ENCODE measurements around the gene SDK1.
A peak's percentile ranks its signal among the peaks of the same experiment; 100 is the strongest.

The SDK1 gene

GRCh38 chr7:4200546-4201094, 899.6 kb downstream of the SDK1 start:
- peaks cover 0 to 12% of the 10 kb centered on the region in 2 donors for H3K9me3 ChIP-seq (ENCODE audit: control insufficient read depth in 2 of 2, low read length in 2 of 2)
- no peak overlapping the region for H3K9ac ChIP-seq (ENCODE audit: low read length in 2 of 2)
- H3K4me3 ChIP-seq (ENCODE audit: low read length in 2 of 2) = no peak overlapping the region
- H3K4me1 ChIP-seq (ENCODE audit: control insufficient read depth, insufficient read depth, low read length) = no peaks in the 10 kb centered on the region
- no peak overlapping the region for H3K27ac ChIP-seq (ENCODE audit: low read length)
- H3K36me3 ChIP-seq (ENCODE audit: control insufficient read depth in 2 of 2, insufficient read depth in 2 of 2, low read length in 2 of 2) = no peaks in the 10 kb centered on the region
- no peaks in the 10 kb centered on the region for H3K27me3 ChIP-seq (ENCODE audit: control insufficient read depth in 1 of 2, insufficient read depth in 2 of 2, low read length in 2 of 2)

GRCh38 chr7:4201566-4201965, 900.5 kb downstream of the SDK1 start:
- Histone ChIP-seq H3K27me3 (ENCODE audit: control insufficient read depth in 1 of 2, insufficient read depth in 2 of 2, low read length in 2 of 2) (no peaks in the 10 kb centered on the region), H3K36me3 (ENCODE audit: control insufficient read depth in 2 of 2, insufficient read depth in 2 of 2, low read length in 2 of 2) (no peaks in the 10 kb centered on the region), H3K9me3 (ENCODE audit: control insufficient read depth in 2 of 2, low read length in 2 of 2) (peaks cover 0 to 12% of the 10 kb centered on the region in 2 donors), H3K4me1 (ENCODE audit: control insufficient read depth, insufficient read depth, low read length) (no peaks in the 10 kb centered on the region), H3K4me3 (ENCODE audit: low read length in 2 of 2) (no peak overlapping the region), H3K27ac (ENCODE audit: low read length) (no peak overlapping the region), H3K9ac (ENCODE audit: low read length in 2 of 2) (no peak overlapping the region)

GRCh38 chr7:4202154-4202736, 901.2 kb downstream of the SDK1 start:
- H3K9me3 ChIP-seq (ENCODE audit: control insufficient read depth in 2 of 2, low read length in 2 of 2) = peaks cover 0 to 12% of the 10 kb centered on the region in 2 donors
- H3K27me3 ChIP-seq (ENCODE audit: control insufficient read depth in 1 of 2, insufficient read depth in 2 of 2, low read length in 2 of 2) = no peaks in the 10 kb centered on the region
- H3K4me3 ChIP-seq (ENCODE audit: low read length in 2 of 2) = no peak overlapping the region
- no peaks in the 10 kb centered on the region for H3K4me1 ChIP-seq (ENCODE audit: control insufficient read depth, insufficient read depth, low read length)
- no peak overlapping the region for H3K9ac ChIP-seq (ENCODE audit: low read length in 2 of 2)
- H3K27ac ChIP-seq (ENCODE audit: low read length) = no peak overlapping the region
- no peaks in the 10 kb centered on the region for H3K36me3 ChIP-seq (ENCODE audit: control insufficient read depth in 2 of 2, insufficient read depth in 2 of 2, low read length in 2 of 2)

GRCh38 chr7:4202954-4203353, 901.9 kb downstream of the SDK1 start:
- Histone ChIP-seq H3K4me1 (ENCODE audit: control insufficient read depth, insufficient read depth, low read length) (no peaks in the 10 kb centered on the region), H3K9me3 (ENCODE audit: control insufficient read depth in 2 of 2, low read length in 2 of 2) (peaks cover 0 to 12% of the 10 kb centered on the region in 2 donors), H3K36me3 (ENCODE audit: control insufficient read depth in 2 of 2, insufficient read depth in 2 of 2, low read length in 2 of 2) (no peaks in the 10 kb centered on the region), H3K9ac (ENCODE audit: low read length in 2 of 2) (no peak overlapping the region), H3K27ac (ENCODE audit: low read length) (no peak overlapping the region), H3K27me3 (ENCODE audit: control insufficient read depth in 1 of 2, insufficient read depth in 2 of 2, low read length in 2 of 2) (no peaks in the 10 kb centered on the region), H3K4me3 (ENCODE audit: low read length in 2 of 2) (no peak overlapping the region)

DNA sequence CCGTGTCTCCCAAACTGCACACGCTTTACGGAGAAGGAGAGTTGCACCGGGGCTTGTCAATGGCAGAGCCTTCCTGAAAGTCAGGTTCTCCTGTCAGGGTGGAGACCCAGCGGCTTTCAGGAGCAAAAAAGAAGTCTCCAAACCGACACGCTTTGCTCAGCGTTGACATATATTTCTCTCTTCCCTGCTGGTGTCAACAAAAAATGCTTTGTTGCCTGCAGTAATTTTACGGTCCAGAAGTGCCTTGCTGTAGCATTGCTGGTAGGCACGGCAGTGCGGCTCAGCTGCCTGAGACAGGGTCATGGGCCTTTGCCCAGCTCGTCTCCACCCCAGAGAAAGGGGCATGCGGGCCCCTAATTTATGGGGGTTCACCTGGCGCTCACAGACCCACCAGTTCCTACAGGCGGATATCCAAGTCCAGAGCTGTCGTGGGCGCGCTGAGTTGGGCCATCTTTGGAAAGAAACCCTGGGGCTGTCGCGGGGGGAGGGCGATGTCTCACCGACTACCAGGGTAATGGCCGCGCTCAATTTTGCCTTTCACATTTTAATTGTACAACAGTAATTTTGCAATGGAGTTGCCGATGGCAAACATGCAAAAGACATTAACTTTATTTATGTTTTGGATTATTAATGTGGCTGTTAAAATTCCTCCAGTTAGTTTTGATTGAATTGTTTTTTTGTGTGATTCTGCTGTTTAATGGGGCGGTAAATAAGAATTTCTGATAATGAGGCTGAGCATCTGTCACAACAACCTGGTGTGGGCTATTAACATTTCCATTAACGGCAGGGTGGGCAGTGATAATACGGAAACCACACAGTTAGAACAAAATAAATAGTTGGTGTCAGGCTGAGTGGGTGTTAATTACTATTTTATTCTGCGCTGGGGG, 902.8 kb downstream of the SDK1 start:
- Histone ChIP-seq H3K27ac (ENCODE audit: low read length) (no peak overlapping the region), H3K4me3 (ENCODE audit: low read length in 2 of 2) (no peak overlapping the region), H3K9ac (ENCODE audit: low read length in 2 of 2) (no peak overlapping the region), H3K36me3 (ENCODE audit: control insufficient read depth in 2 of 2, insufficient read depth in 2 of 2, low read length in 2 of 2) (no peaks in the 10 kb centered on the region), H3K27me3 (ENCODE audit: control insufficient read depth in 1 of 2, insufficient read depth in 2 of 2, low read length in 2 of 2) (no peaks in the 10 kb centered on the region), H3K9me3 (ENCODE audit: control insufficient read depth in 2 of 2, low read length in 2 of 2) (peaks cover 0 to 12% of the 10 kb centered on the region in 2 donors), H3K4me1 (ENCODE audit: control insufficient read depth, insufficient read depth, low read length) (no peaks in the 10 kb centered on the region)

GRCh38 chr7:4204513-4205165, 903.6 kb downstream of the SDK1 start:
- Histone ChIP-seq H3K9ac (ENCODE audit: low read length in 2 of 2) (no peak overlapping the region), H3K9me3 (ENCODE audit: control insufficient read depth in 2 of 2, low read length in 2 of 2) (peaks cover 0 to 12% of the 10 kb centered on the region in 2 donors), H3K4me1 (ENCODE audit: control insufficient read depth, insufficient read depth, low read length) (no peaks in the 10 kb centered on the region), H3K27me3 (ENCODE audit: control insufficient read depth in 1 of 2, insufficient read depth in 2 of 2, low read length in 2 of 2) (no peaks in the 10 kb centered on the region), H3K36me3 (ENCODE audit: control insufficient read depth in 2 of 2, insufficient read depth in 2 of 2, low read length in 2 of 2) (no peaks in the 10 kb centered on the region), H3K4me3 (ENCODE audit: low read length in 2 of 2) (peak overlapping the region in 1 of 2 donors; percentile 47), H3K27ac (ENCODE audit: low read length) (no peak overlapping the region)

- H3K9me3 ChIP-seq (ENCODE audit: control insufficient read depth in 2 of 2, low read length in 2 of 2) = peaks cover 0 to 2% of the 10 kb centered on the region in 2 donors
- H3K9ac ChIP-seq (ENCODE audit: low read length in 2 of 2) = no peak overlapping the region
- H3K27ac ChIP-seq (ENCODE audit: low read length) = no peak overlapping the region
- H3K36me3 ChIP-seq (ENCODE audit: control insufficient read depth in 2 of 2, insufficient read depth in 2 of 2, low read length in 2 of 2) = no peaks in the 10 kb centered on the region
- no peaks in the 10 kb centered on the region for H3K27me3 ChIP-seq (ENCODE audit: control insufficient read depth in 1 of 2, insufficient read depth in 2 of 2, low read length in 2 of 2)
- H3K4me1 ChIP-seq (ENCODE audit: control insufficient read depth, insufficient read depth, low read length) = no peaks in the 10 kb centered on the region
- H3K4me3 ChIP-seq (ENCODE audit: low read length in 2 of 2) = no peak overlapping the region
These were observed 904.8 kb downstream of the SDK1 start for GRCh38 chr7:4205828-4206227.

DNA sequence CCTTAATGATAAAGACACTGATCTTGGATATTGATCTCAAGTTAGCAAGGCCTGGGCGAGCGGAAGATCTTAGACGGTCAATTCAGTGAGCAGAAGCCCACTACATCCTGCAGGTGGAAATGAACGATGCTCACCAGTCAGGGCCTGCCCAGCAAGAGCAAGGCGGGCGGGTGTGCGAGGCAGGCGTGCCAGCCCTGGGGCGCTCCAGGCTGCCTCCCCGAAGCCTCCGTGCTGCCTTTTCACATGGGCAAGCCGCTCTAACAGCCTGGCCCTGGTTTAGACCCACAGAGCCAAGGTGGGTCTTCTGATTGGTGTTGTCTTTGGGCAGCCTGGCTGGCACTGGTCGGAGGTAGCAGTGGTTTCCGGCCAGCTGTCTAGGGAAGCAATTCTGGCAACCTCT, 906.0 kb downstream of the SDK1 start:
- Histone ChIP-seq H3K4me1 (ENCODE audit: control insufficient read depth, insufficient read depth, low read length) (no peaks in the 10 kb centered on the region), H3K4me3 (ENCODE audit: low read length in 2 of 2) (no peak overlapping the region), H3K36me3 (ENCODE audit: control insufficient read depth in 2 of 2, insufficient read depth in 2 of 2, low read length in 2 of 2) (no peaks in the 10 kb centered on the region), H3K9me3 (ENCODE audit: control insufficient read depth in 2 of 2, low read length in 2 of 2) (no peaks in the 10 kb centered on the region), H3K27ac (ENCODE audit: low read length) (no peak overlapping the region), H3K27me3 (ENCODE audit: control insufficient read depth in 1 of 2, insufficient read depth in 2 of 2, low read length in 2 of 2) (no peaks in the 10 kb centered on the region), H3K9ac (ENCODE audit: low read length in 2 of 2) (no peak overlapping the region)

DNA sequence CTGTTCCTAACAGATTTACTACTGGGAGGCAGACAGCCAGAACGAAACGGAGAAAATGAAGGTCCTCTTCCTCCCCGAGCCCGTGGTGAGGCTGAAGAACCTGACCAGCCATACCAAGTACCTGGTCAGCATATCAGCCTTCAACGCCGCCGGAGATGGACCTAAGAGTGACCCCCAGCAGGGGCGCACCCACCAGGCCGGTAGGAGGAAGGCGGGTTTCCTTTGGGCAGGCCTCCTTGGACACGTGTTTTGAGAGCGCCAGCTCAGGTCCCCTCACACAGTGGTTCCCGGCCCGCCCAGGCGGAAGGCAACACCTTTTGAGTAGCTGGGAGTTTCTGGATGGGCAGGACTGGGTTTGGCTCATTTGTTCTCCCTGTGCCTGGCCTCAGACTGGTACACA, 907.0 kb downstream of the SDK1 start:
- no peak overlapping the region for H3K4me3 ChIP-seq (ENCODE audit: low read length in 2 of 2)
- H3K9ac ChIP-seq (ENCODE audit: low read length in 2 of 2) = no peak overlapping the region
- no peaks in the 10 kb centered on the region for H3K36me3 ChIP-seq (ENCODE audit: control insufficient read depth in 2 of 2, insufficient read depth in 2 of 2, low read length in 2 of 2)
- no peaks in the 10 kb centered on the region for H3K27me3 ChIP-seq (ENCODE audit: control insufficient read depth in 1 of 2, insufficient read depth in 2 of 2, low read length in 2 of 2)
- no peaks in the 10 kb centered on the region for H3K4me1 ChIP-seq (ENCODE audit: control insufficient read depth, insufficient read depth, low read length)
- H3K27ac ChIP-seq (ENCODE audit: low read length) = no peak overlapping the region
- no peaks in the 10 kb centered on the region for H3K9me3 ChIP-seq (ENCODE audit: control insufficient read depth in 2 of 2, low read length in 2 of 2)

- Histone ChIP-seq H3K27me3 (ENCODE audit: control insufficient read depth in 1 of 2, insufficient read depth in 2 of 2, low read length in 2 of 2) (no peaks in the 10 kb centered on the region), H3K4me3 (ENCODE audit: low read length in 2 of 2) (no peak overlapping the region), H3K27ac (ENCODE audit: low read length) (no peak overlapping the region), H3K36me3 (ENCODE audit: control insufficient read depth in 2 of 2, insufficient read depth in 2 of 2, low read length in 2 of 2) (no peaks in the 10 kb centered on the region), H3K9ac (ENCODE audit: low read length in 2 of 2) (no peak overlapping the region), H3K4me1 (ENCODE audit: control insufficient read depth, insufficient read depth, low read length) (no peaks in the 10 kb centered on the region), H3K9me3 (ENCODE audit: control insufficient read depth in 2 of 2, low read length in 2 of 2) (no peaks in the 10 kb centered on the region)
These were observed 907.5 kb downstream of the SDK1 start for GRCh38 chr7:4208586-4208985.

Measured in stomach smooth muscle (tissue), 2 donors.